NCI-H226 (cell line): ENCODE measurements around the gene ONECUT2.

Experiments used
- DNase-seq: peaks from one replicate; pipeline ENCODE4 v3.0.0-alpha.2; 2015

The ONECUT2 gene

DNA sequence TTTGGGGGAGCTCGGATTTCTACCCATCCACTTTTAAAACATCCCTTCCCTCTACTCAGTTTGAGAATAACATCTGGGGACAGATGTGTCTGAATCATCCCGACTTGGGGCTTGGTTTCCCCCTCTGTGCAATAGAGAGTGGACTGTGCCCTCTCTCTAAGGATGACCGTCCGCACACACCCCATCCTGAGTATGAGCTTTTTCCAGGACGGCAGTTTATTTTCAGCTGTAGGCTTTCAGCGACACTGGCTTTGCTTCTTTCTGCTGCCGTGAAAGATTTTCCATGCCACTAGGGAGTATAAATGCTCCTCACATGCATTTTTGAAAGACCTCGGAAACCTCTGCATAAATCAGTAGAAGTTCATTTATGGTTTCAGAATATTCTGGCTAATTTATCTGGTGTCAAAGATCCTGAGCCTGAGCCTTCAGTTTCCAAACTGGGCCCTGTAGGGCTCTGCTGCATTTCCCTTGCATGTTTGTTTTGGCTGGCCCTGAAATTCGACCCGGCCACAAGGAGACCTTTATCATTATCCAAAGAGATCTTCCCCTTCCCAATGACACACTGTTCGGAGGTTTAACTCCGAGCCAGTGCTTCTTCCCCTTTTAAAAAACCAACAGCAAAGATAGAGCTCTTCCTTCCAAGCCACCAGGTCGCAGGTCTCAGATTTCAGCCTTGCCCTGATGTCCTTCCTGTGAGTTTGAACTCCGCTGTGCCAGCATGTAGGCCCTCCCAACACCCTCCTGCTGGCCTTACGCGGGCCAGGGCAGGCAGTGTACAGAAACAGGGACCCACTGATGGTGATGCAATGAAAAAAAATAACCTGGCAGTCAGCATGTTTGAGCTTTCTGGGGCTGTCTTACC lies 98.1 kb downstream of the ONECUT2 start:
- DNase-seq, result no peak

DNA sequence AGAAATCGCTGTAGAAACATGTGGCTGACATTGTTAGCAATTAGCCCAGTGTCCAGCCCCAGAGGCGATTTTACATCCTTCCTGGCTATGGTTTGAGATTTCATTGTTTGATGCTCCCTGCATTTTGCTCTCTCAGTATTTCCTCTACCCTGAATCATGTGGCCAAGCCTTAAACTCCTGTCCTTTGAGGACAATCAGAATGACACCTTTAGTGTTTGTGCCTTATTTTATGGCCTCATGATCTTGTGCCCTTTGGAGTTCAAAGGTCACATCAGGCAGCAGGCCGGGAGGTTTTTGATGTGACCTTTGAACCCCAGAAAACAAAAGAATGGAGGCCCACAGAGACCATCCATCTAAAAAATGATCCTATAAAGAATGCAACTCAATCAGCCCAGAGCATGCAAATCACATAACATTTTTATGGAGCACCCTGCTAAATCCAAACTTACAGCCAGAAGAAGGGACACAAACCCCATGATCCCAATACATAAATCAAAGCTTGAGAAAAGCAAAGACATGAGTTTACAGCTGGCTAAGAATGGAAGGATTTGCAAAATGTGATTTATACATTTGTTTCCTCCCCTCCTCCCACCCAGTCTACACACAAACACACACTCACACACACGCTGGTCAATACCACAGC lies 98.8 kb downstream of the ONECUT2 start:
- no peak for DNase-seq

DNA sequence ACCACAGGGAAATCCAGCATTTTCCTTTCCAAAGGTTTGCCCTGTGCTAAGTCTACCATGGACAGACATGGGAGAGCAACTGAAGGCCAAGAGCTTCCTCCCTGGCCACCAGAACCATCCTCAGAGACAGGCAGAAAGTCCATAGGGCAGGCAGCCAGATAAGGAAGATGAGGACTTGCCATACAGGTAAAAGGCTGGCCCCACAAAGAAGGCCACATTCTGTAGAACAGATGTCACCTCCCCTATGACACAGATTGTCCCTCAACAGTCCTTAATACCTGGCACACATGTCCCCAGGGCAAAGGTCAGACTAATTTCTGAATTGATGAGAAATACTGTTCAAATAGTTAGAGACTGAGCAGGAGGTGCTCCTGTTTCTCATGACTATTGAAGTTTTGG lies 99.3 kb downstream of the ONECUT2 start:
- no peak for DNase-seq

- no peak for DNase-seq
Measured at GRCh38 chr18:57538614-57539013, 103.4 kb downstream of the ONECUT2 start.

DNA sequence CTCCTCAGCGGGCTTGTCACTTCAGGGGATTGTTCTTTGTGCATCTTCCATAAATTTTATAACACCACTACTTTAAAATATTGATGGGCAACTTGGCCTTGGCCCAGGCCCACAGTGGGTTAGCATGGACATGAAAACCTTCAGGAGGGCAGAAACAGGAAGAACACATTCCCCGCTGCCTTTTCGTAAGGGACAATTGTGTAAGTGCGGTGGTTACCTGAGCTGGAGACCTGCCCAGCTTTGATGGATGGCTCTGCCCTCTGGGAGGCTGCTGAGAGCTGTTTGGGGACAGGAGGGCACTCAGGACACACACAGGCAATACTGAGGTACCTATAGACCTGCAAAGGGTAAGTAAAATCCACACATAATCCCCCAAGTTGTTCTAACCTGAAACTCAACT lies 104.5 kb downstream of the ONECUT2 start:
- DNase-seq, result no peak
